IPS DF 6.9 (cell line): ENCODE results near the gene MRPS25.

Experiments used
- DNase-seq: peaks from one replicate; pipeline ENCODE4 v3.0.0-alpha.2; 2013; ENCODE audit warnings: low read depth, low spot score
- H3K27ac ChIP-seq: one replicate; pipeline ENCODE4 v1.5.1; 2013; ENCODE audit warnings: low read length, control low read depth
- H3K27me3 ChIP-seq: 2 replicates; pipeline ENCODE4 v1.6.1; 2013; ENCODE audit warnings: mild to moderate bottlenecking, low read length; ENCODE audit not compliant: control insufficient read depth, insufficient read depth
- H3K36me3 ChIP-seq: 2 replicates; pipeline ENCODE4 v1.6.1; 2013; ENCODE audit warnings: low read length; ENCODE audit not compliant: control insufficient read depth, insufficient read depth
- H3K4me1 ChIP-seq: 2 replicates; pipeline ENCODE4 v1.6.1; 2013; ENCODE audit warnings: low read length; ENCODE audit not compliant: control insufficient read depth, insufficient read depth
- H3K4me3 ChIP-seq: 2 replicates; pipeline ENCODE4 v1.5.1; 2013; ENCODE audit warnings: mild to moderate bottlenecking, low read length
- H3K9me3 ChIP-seq: 2 replicates; pipeline ENCODE4 v1.6.1; 2013; ENCODE audit warnings: low read length, inconsistent platforms; ENCODE audit not compliant: control insufficient read depth, insufficient read depth
- WGBS: extraction: QIAGEN DNeasy Blood & Tissue Kit; methylation state at CpG from one replicate; pipeline ENCODE4 v1.1.7; 2013; ENCODE audit warnings: mixed read lengths, missing lambda C conversion rate; ENCODE audit not compliant: insufficient read length, insufficient coverage; 5-methylcytosine and 5-hydroxymethylcytosine counted together

Gene MRPS25

DNA sequence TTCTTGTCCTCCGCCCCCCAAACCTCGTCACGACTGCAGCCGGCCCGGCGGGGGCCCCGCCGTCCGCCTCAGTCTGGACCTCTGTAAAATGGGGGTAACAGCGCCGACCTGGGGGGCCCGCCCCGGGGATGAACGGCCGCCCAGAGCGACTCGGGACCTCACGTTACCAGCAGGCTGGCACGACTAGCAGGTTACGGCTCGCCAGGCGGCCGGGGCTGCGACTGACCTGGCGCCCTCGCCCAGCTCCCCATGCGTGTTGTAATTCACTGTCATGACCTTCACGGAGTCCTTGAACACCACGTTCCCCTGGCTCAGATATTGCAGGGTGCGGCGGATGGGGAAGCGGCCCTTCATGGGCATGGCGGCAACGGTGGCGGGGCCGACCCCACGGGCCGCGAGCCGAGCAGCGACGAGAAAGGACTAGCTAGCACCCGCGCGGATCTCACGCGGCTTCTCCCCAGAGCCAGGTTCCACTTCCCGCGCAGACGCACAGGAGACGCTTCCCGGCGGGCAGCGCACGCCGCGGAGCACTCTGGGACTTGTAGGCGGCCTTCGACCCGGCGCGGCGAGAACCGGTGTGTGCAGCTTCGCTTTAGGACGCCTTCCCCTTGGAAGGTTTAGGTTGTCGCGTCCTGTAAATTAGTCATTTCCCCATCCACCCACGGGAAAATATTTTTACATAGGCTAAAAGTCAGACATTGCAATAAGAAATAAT, at the start of gene MRPS25:
MRPS25 (minus strand) TSS at position 481 of the 715 bp plus-strand sequence; CDS start at position 360, 121 bp downstream.
- H3K27me3 ChIP-seq, result no peaks in the 10 kb centered on the region
- H3K4me3 ChIP-seq, result peak within 1 kb of the TSS; percentile 59
- no peaks in the 10 kb centered on the region for H3K9me3 ChIP-seq
- no peak within 1 kb of the TSS for H3K27ac ChIP-seq
- no peaks in the 10 kb centered on the region for H3K36me3 ChIP-seq
- DNase-seq, result peak; percentile 60
- no CpG with 5 or more reads among the region's 69 CpGs for WGBS
- H3K4me1 ChIP-seq, result no peaks in the 10 kb centered on the region; the same call in 1 of the 2 replicates

DNA sequence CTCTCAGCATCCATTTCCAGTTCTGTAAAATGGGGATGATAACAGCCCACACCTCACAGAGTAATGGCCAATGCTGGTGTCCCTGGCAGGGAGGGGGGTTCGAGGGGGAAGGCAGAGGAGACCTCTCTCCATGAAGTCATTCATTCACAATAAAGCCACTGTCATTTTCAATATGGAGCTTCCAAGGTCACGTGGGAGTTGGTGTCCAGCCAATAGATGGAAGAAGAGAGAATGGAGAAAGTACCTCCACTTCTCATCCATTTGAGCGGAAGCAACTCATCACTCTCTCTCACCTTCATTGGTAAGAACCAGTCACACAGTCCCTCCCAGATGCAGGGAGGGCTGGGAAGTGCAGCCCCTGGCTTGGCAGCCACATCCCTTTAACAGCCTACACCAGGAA, 48.8 kb upstream of the MRPS25 start:
- Histone ChIP-seq H3K9me3 (no peaks in the 10 kb centered on the region), H3K4me3 (no peak overlapping the region), H3K27ac (no peak overlapping the region), H3K36me3 (no peaks in the 10 kb centered on the region), H3K4me1 (no peaks in the 10 kb centered on the region), H3K27me3 (no peaks in the 10 kb centered on the region)
- no peak for DNase-seq
- no CpG with 5 or more reads among the region's 3 CpGs for WGBS

DNA sequence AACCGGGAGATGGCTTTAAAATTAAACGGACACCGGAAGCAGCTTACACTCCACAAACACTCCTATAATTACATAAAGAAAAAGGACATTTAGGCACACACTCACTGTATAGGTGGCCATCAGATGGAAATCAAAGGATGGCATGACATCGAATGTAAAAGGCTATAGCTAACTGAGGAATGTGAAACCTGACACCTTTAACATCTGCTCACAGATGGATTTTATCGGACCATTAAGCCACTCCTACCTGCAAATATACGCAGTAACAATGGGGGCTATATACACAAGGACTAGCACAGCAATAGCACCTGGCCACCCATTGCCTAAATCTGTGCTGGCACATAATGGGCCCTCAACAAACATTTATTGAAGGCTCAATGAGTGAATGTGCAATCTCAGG, 48.4 kb upstream of the MRPS25 start:
- H3K4me1 ChIP-seq, result no peaks in the 10 kb centered on the region
- WGBS, result no CpG with 5 or more reads among the region's 6 CpGs
- DNase-seq, result no peak

DNA sequence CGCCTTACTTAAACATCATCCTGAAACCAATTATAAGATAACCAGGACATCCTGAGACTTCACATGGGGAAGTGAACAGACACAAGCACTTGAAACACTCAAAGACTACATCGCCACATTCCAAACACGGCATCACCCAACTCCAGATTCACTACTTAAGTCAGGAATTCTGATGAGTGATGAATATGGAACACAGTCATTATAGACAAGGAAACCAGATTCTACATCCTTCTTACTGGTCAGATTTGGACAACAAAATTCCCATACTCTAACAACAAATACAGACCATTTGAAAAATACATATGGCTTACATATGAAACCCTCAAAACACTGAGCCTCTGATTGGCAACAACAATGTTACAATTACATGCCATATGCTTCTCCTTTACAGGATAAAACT, 46.9 kb upstream of the MRPS25 start:
- Histone ChIP-seq H3K4me1 (no peaks in the 10 kb centered on the region), H3K27ac (no peak overlapping the region), H3K9me3 (no peaks in the 10 kb centered on the region), H3K4me3 (no peak overlapping the region), H3K27me3 (no peaks in the 10 kb centered on the region), H3K36me3 (no peaks in the 10 kb centered on the region)
- no CpG with 5 or more reads among the region's 3 CpGs for WGBS
- no peak for DNase-seq

More for the DNA sequence above, 48.4 kb upstream of the MRPS25 start:
- Histone ChIP-seq H3K36me3 (no peaks in the 10 kb centered on the region), H3K27ac (no peak overlapping the region), H3K27me3 (no peaks in the 10 kb centered on the region), H3K4me3 (no peak overlapping the region), H3K9me3 (no peaks in the 10 kb centered on the region)

DNA sequence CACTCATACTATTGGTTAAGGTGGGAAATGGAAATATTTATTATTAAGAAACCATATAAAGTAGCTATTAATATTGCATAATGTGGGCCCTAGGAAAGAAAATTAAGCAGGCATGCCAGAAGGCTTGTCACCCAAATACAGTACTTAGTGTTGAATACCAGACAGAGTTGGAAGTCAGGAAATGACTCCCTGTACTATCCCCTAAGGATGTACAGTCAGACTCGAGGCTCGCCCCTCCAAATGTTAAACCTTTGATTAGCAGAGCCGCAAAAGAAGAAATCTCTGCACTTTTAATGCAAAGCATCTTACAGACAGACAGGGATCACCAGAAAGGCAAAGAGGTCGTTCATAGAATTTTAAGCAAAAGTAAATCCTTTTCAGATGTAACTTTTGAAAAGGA, 45.1 kb upstream of the MRPS25 start:
- Histone ChIP-seq H3K9me3 (no peaks in the 10 kb centered on the region), H3K36me3 (no peaks in the 10 kb centered on the region), H3K27me3 (no peaks in the 10 kb centered on the region), H3K4me3 (no peak overlapping the region), H3K27ac (no peak overlapping the region), H3K4me1 (no peaks in the 10 kb centered on the region)
- WGBS, result no CpG with 5 or more reads among the region's 4 CpGs
- no peak for DNase-seq

DNA sequence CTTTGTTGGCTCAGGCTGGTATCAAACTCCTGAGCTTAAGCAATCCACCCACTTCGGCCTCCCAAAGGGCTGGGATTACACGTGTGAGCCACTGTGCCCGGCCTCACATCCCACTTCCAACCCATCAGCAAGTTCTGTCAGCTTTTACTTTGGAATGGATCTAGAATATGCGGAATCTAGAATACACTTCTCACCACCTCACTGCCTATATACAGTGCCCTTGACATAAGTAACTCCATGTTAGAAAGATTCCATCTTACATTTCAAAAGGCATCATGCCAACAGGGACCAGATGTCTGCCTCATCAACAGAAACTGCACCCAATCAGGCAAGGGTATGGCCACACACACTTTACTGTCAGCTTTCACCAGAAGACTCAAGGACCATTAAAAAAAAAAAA, 43.8 kb upstream of the MRPS25 start:
- Histone ChIP-seq H3K36me3 (no peaks in the 10 kb centered on the region), H3K4me3 (no peak overlapping the region), H3K4me1 (no peaks in the 10 kb centered on the region), H3K9me3 (no peaks in the 10 kb centered on the region), H3K27me3 (no peaks in the 10 kb centered on the region), H3K27ac (no peak overlapping the region)
- no peak for DNase-seq
- WGBS, result no CpG with 5 or more reads among the region's 4 CpGs

DNA sequence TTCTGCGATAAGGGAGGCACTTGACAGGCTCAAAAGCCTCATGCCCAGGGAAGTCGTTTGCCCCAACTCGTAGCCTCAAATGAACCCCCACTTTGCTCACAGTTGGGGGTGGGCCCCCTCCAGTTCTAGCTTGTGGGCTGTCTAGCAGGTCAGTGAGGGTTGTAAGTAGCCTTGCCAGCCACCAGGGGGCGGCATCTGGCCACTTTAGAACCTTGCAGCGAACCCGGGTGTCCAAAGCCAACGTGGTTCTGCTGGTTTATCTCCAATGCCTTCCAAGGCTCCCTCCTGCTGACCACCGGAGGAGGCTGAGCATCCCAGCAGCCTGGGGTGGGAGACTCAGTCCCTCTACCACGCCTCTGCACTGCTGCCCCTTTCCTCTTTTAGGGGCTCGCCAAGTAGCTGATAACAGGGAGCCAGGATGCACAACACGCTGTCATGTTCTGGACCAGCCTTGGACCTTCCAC, 43.0 kb upstream of the MRPS25 start:
- WGBS, result no CpG with 5 or more reads among the region's 11 CpGs
- Histone ChIP-seq H3K4me3 (no peak overlapping the region), H3K27me3 (no peaks in the 10 kb centered on the region), H3K9me3 (no peaks in the 10 kb centered on the region), H3K27ac (no peak overlapping the region), H3K36me3 (no peaks in the 10 kb centered on the region), H3K4me1 (no peaks in the 10 kb centered on the region)
- DNase-seq, result peak; percentile 75

DNA sequence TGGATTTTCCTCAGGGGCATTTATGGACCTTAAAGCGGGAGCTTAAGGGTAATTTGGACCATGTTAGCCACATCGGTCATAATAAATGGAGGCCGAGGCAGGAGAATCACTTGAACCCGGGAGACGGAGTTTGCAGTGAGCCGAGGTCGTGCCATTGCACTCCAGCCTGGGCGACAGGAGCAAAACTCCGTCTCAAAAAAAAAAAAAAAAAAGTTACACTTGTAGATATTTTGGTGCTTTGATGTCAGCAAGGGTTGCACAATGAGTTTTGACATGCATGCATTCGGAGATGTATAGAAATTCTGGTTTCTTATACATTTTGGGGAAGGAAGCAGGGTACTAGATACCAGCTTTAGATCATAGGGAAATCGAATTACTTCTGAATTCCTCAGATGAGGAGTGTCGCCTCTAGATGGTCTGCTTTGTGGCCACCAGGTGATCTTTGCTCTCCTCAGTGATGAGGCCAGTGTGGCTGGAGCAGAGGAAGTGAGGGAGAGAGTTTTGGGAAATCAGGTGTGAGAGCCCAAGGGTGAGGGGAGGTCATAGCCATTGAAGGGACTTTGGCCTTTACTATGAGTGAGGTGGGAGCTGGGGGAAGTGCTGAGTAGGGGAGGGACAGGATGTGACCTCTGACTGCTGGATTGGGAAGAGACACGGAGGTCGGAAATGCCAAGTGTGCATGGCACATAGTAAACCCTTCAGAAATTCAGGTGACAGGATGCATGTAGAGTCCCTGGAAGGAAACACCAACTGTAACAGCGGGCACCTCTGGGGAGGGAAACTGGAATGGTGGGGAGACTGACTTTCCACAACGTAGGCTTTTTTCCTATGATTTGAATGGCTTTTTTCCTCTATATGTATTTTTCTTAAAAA, 42.2 kb upstream of the MRPS25 start:
- H3K27ac ChIP-seq, result no peak overlapping the region
- no peak overlapping the region for H3K4me3 ChIP-seq
- H3K9me3 ChIP-seq, result no peaks in the 10 kb centered on the region
- H3K4me1 ChIP-seq, result no peaks in the 10 kb centered on the region
- no CpG with 5 or more reads among the region's 16 CpGs for WGBS
- no peaks in the 10 kb centered on the region for H3K27me3 ChIP-seq
- H3K36me3 ChIP-seq, result no peaks in the 10 kb centered on the region
- DNase-seq, result no peak

DNA sequence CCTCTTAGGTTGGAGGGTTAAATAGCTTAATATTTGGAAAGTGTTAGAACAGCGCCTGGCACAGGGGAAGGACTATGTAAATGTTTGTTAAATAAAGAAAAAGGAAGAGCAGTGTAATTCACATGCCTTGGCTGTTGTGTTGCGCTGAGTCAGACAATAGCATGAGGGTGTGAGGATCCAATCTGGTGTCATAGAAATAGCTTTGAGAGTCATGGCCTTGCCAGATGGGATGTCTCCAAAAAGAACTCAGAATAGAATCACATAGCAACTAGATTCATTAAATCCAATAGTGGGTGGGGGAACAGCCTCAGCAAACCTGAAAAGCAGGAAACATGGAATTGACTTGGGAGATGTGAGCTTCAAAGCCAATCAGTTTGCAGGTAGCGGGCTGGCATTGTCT, 37.7 kb upstream of the MRPS25 start:
- Histone ChIP-seq H3K4me3 (no peak overlapping the region), H3K27ac (no peak overlapping the region), H3K4me1 (peaks cover 3% of the 10 kb centered on the region), H3K36me3 (no peaks in the 10 kb centered on the region), H3K27me3 (no peaks in the 10 kb centered on the region), H3K9me3 (no peaks in the 10 kb centered on the region)
- WGBS, result no CpG with 5 or more reads among the region's 3 CpGs
- no peak for DNase-seq

DNA sequence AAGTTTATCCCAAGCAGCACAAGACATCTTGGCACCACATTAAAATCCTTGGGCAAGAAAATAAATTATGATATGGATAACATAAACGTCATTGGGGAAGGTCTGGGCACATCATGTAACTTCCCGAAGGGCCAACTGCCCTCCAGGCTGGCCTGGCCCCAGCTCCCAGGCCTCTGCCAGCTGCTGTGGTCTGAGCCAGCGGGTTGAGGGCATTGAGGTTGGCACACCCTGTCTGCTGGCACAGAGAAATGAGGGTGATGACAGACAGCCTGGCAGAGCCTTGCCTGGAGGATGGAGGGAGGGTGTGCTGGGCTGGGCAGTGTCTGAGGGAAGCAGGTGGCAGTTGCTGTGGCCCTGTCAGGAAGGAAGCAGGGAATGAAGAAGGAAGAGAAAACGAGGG, 37.1 kb upstream of the MRPS25 start:
- Histone ChIP-seq H3K27ac (no peak overlapping the region), H3K9me3 (no peaks in the 10 kb centered on the region), H3K4me1 (peaks cover 4% of the 10 kb centered on the region), H3K27me3 (no peaks in the 10 kb centered on the region), H3K36me3 (no peaks in the 10 kb centered on the region), H3K4me3 (no peak overlapping the region)
- no peak for DNase-seq
- no CpG with 5 or more reads among the region's 4 CpGs for WGBS
